MCF 10A (cell line): ENCODE data around the gene ZGLP1. TPM values are rescaled to one million over a fixed set of nuclear protein-coding genes. Genes with fewer than 3 reads are reported as not detected.

Experiments used
- BruUV-seq: library from RNA; stranded (reverse); fragments of 400-500 nt; replicated peaks from 2 replicates; lab custom pipeline; 2021; lab: Mats Ljungman, UMichigan
- CTCF ChIA-PET: fragments of 300-600 bp; sonication (Branson Sonifier 250); formaldehyde crosslinking; extraction: SDS; loops from one replicate; lab custom pipeline; 2021; ENCODE audit warnings: antibody characterized with exemption, inconsistent platforms; lab: Yijun Ruan, JAX
- POLR2A ChIA-PET: fragments of 300-600, 350-650 bp; sonication (Branson Sonifier 250); formaldehyde crosslinking; extraction: SDS; loops from one replicate; lab custom pipeline; 2020; ENCODE audit warnings: antibody characterized with exemption, inconsistent platforms; lab: Yijun Ruan, JAX
- DNase-seq: peaks from one replicate; pipeline ENCODE4 v3.0.0-alpha.2; 2018; ENCODE audit not compliant: unreplicated experiment
- H3K27ac Mint-ChIP-seq: one replicate; pipeline ENCODE4 v1.8.0; 2022; ENCODE audit warnings: mild to moderate bottlenecking, low read depth, mixed read lengths; ENCODE audit not compliant: unreplicated experiment
- H3K27me3 Mint-ChIP-seq: one replicate; pipeline ENCODE4 v1.8.0; 2022; ENCODE audit warnings: mixed read lengths; ENCODE audit not compliant: insufficient read depth, unreplicated experiment
- H3K36me3 Mint-ChIP-seq: one replicate; pipeline ENCODE4 v1.8.0; 2022; ENCODE audit warnings: mild to moderate bottlenecking, moderate library complexity, mixed read lengths; ENCODE audit not compliant: insufficient read depth, unreplicated experiment
- H3K4me1 Mint-ChIP-seq: one replicate; pipeline ENCODE4 v1.8.0; 2022; ENCODE audit warnings: mixed read lengths; ENCODE audit not compliant: insufficient read depth, unreplicated experiment
- H3K4me3 Mint-ChIP-seq: one replicate; pipeline ENCODE4 v1.8.0; 2022; ENCODE audit warnings: mild to moderate bottlenecking, moderate library complexity, mixed read lengths; ENCODE audit not compliant: unreplicated experiment
- H3K9me3 Mint-ChIP-seq: one replicate; pipeline ENCODE4 v1.8.0; 2022; ENCODE audit warnings: mixed read lengths; ENCODE audit not compliant: unreplicated experiment
- intact Hi-C: fragments of 100-400 bp; cut with micrococcal nuclease; formaldehyde crosslinking; loops from 2 replicates; pipeline ENCODE4 v1.14.1; 2022
- total RNA-seq: library from RNA; stranded (reverse); gene quantifications from 2 replicates; pipeline ENCODE4 v1.2.3, GENCODE V29; 2022
- TF ChIP-seq, protein P1 (sequence below): fragments of 200-600 bp; IDR thresholded peaks from one replicate; pipeline ENCODE4 v1.8.0; 2022; ENCODE audit warnings: antibody characterized with exemption, mild to moderate bottlenecking; ENCODE audit not compliant: unreplicated experiment

ZGLP1 gene
- total RNA-seq, 1 experiment from 2014 or later: 3.8 TPM

DNA sequence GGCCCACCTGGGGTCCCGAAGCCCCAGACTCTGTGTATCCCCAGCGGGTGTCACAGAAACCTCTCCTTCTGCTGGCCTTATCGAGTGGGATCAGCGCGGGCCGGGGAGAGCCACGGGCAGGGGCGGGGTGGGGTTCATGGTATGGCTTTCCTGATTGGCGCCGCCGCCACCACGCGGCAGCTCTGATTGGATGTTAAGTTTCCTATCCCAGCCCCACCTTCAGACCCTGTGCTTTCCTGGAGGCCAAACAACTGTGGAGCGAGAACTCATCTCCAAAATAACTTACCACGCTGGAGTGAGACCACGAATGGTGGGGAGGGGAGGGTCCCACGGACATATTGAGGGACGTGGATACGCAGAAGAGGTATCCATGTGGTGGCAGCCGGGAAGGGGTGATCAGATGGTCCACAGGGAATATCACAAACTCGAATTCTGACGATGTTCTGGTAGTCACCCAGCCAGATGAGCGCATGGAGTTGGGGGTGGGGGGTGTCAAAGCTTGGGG, 20.9 kb downstream of the ZGLP1 start:
- peak overlapping the region; percentile 79 for H3K4me3 Mint-ChIP-seq
- H3K4me1 Mint-ChIP-seq: peaks cover 30% of the 10 kb centered on the region
- no TSS peak for BruUV-seq
- POLR2A ChIA-PET: interaction anchor here (1.2 to 1.3 kb wide), 2 partner anchors 26 to 29 kb away, joined by 4 to 5 read pairs; no protein-coding TSS in a partner anchor
- CTCF ChIA-PET: interaction anchor here (1.3 kb wide), 1 partner anchor 13 kb away, joined by 4 read pairs; no protein-coding TSS in a partner anchor
- DNase-seq: peak; percentile 85
- H3K27ac Mint-ChIP-seq: peak overlapping the region; percentile 83
- H3K9me3 Mint-ChIP-seq: no peaks in the 10 kb centered on the region
- intact Hi-C loops: loop anchor here (1.0 to 2.0 kb wide), 2 partner anchors 44 to 94 kb away; partner anchors contain the start of gene RAVER1
- H3K27me3 Mint-ChIP-seq: no peaks in the 10 kb centered on the region
- H3K36me3 Mint-ChIP-seq: no peaks in the 10 kb centered on the region
- TF ChIP-seq, protein P1, sequence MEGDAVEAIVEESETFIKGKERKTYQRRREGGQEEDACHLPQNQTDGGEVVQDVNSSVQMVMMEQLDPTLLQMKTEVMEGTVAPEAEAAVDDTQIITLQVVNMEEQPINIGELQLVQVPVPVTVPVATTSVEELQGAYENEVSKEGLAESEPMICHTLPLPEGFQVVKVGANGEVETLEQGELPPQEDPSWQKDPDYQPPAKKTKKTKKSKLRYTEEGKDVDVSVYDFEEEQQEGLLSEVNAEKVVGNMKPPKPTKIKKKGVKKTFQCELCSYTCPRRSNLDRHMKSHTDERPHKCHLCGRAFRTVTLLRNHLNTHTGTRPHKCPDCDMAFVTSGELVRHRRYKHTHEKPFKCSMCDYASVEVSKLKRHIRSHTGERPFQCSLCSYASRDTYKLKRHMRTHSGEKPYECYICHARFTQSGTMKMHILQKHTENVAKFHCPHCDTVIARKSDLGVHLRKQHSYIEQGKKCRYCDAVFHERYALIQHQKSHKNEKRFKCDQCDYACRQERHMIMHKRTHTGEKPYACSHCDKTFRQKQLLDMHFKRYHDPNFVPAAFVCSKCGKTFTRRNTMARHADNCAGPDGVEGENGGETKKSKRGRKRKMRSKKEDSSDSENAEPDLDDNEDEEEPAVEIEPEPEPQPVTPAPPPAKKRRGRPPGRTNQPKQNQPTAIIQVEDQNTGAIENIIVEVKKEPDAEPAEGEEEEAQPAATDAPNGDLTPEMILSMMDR: no peak

DNA sequence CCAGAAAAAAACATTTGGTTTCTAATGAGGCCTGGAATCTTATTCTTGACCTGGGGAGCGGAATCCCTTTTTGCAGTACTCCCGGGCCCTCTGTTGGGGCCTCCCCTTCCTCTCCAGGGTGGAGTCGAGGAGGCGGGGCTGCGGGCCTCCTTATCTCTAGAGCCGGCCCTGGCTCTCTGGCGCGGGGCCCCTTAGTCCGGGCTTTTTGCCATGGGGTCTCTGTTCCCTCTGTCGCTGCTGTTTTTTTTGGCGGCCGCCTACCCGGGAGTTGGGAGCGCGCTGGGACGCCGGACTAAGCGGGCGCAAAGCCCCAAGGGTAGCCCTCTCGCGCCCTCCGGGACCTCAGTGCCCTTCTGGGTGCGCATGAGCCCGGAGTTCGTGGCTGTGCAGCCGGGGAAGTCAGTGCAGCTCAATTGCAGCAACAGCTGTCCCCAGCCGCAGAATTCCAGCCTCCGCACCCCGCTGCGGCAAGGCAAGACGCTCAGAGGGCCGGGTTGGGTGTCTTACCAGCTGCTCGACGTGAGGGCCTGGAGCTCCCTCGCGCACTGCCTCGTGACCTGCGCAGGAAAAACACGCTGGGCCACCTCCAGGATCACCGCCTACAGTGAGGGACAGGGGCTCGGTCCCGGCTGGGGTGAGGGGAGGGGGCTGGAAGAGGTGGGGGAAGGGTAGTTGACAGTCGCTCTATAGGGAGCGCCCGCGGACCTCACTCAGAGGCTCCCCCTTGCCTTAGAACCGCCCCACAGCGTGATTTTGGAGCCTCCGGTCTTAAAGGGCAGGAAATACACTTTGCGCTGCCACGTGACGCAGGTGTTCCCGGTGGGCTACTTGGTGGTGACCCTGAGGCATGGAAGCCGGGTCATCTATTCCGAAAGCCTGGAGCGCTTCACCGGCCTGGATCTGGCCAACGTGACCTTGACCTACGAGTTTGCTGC, 22.5 kb downstream of the ZGLP1 start, which contains the start of gene ICAM4:
Gene ICAM4, plus strand, starts transcription at position 153 of the 935 bp plus-strand sequence. Its CDS starts 58 bp downstream, at position 211.
- BruUV-seq: no TSS peak
- H3K36me3 Mint-ChIP-seq: no peaks in the 10 kb centered on the region
- no peak for DNase-seq
- POLR2A ChIA-PET: interaction anchor here (0.8 to 1.7 kb wide), 5 partner anchors 16 to 405 kb away, joined by 3 to 14 read pairs (median 5); partner anchors contain the start of genes EIF3G, ICAM1, RAVER1 and TYK2
- intact Hi-C loops: no loop called here
- H3K27me3 Mint-ChIP-seq: no peaks in the 10 kb centered on the region
- TF ChIP-seq, protein P1: no peak
- H3K9me3 Mint-ChIP-seq: no peaks in the 10 kb centered on the region
- peak within 1 kb of the TSS; percentile 5 for H3K27ac Mint-ChIP-seq
- CTCF ChIA-PET: interaction anchor here (0.5 to 1.8 kb wide), 7 partner anchors 17 to 497 kb away, joined by 3 to 7 read pairs (median 3); no protein-coding TSS in a partner anchor
- H3K4me1 Mint-ChIP-seq: peaks cover 33% of the 10 kb centered on the region
- H3K4me3 Mint-ChIP-seq: peak within 1 kb of the TSS; percentile 33

DNA sequence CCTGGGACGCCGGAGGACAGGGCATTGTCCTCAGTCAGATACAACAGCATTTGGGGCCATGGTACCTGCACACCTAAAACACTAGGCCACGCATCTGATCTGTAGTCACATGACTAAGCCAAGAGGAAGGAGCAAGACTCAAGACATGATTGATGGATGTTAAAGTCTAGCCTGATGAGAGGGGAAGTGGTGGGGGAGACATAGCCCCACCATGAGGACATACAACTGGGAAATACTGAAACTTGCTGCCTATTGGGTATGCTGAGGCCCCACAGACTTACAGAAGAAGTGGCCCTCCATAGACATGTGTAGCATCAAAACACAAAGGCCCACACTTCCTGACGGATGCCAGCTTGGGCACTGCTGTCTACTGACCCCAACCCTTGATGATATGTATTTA, 24.2 kb downstream of the ZGLP1 start:
- BruUV-seq: no TSS peak
- Mint-ChIP-seq H3K4me3 (no peak overlapping the region), H3K27me3 (no peaks in the 10 kb centered on the region), H3K4me1 (peaks cover 28% of the 10 kb centered on the region), H3K9me3 (no peaks in the 10 kb centered on the region), H3K36me3 (no peaks in the 10 kb centered on the region), H3K27ac (peak overlapping the region; percentile 5)
- intact Hi-C loops: no loop called here
- POLR2A ChIA-PET: interaction anchor here (0.6 to 1.7 kb wide), 4 partner anchors 15 to 115 kb away, joined by 4 to 14 read pairs (median 5); partner anchors contain the start of genes ICAM1, RAVER1 and TYK2
- DNase-seq: no peak
- CTCF ChIA-PET: interaction anchor here (0.9 to 1.8 kb wide), 5 partner anchors 14 to 113 kb away, joined by 3 to 7 read pairs (median 3); no protein-coding TSS in a partner anchor
- TF ChIP-seq, protein P1: no peak
